Activated T-cell treated with anti-CD3 and anti-CD28 coated beads, Interleukin-2, amount 50 U/mL, for 1 hour (primary cell): ENCODE data around the gene GNA12.

Experiments
- DNase-seq: peaks from one replicate; pipeline ENCODE4 v3.0.0-alpha.2; 2020

GNA12 gene

DNA sequence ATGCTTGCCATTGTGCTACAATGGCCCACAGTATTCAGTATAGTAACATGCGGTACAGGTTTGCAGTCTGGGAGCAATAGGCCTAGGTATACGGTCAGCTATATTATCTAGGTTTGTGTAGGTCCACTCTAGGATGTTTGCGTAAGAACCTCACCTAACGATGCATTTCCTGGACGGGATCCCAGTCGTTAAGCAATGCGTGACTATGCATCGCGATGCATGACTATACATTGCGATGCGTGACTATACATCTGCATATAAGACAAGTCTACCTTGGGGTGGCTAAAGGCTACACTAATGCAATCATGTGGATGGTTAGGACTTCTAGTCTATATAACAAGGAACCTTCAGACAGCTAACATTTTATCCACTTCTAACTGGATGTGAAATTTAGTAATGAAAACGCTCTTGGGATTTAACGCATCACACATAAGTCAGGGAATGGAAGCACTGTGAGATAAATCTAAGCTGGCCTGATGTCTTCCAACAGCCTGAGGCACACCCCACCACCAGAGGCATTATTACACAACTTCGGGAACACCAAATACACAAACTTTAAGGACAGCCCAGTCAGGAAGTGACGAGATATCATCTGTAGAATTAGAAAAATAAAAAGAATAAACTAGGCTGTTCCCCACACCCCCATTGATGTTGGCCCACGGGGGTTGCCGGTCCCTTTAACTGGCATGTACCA lies 9.2 kb downstream of the GNA12 start:
- DNase-seq: no peak

DNA sequence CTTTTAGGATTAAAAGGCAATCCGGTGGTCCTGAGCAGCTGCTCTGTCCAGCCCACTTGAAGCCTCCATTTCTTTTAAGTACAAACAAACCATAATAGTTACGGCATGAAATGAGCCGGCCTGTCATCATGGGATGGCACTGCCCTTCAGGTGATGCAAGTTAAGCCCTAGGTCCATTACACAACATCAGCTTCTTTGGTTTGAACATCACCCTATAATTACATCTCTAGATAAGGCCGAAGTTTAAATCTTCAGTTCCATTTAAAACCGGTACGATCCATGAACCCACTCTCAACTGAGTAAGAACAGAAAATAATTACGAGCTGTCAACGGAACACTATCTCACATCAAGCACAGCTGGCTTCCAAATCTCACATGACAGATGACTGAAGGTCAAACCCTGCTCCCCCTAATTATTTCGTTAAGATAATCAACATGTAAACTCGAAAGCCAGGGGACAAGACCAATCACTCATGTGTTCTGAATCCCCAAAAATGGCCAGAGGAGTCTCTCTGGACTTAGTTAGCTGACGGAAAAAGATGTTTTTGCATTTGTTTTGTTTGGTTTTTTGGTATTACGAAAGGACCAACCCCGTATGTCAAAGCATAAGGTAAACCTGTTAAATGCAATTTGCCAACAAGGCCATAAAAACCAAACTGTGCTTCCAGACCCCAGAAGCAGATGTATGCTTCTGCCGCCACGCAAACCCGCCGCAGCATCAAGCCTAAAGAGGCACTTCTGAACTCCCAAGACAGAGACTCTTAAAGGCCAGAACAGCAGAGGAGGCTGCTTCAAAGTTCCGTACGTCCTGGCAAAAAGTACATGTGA lies 10.8 kb downstream of the GNA12 start:
- DNase-seq: no peak

DNA sequence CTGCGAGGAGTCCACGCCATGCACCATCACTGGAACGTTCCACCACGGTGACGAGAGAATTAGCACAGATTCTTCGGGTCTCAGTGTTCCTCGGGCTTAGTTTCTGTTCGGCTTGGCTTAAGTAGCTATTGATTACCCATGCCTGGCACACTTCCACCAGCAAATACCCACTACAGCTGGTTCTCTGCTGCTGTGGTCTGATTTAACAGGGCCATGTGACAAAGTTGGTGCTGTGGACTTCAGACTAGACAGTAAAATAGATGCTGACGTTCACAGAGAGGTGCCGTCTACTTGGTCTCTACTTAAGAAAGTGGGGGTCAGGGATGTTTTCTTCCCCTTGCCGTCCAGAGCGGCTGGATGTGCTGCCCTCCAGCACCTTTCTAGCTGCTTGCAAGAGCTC lies 11.6 kb downstream of the GNA12 start:
- DNase-seq: no peak

GRCh38 chr7:2830609-2831376 lies 13.3 kb downstream of the GNA12 start:
- no peak for DNase-seq

DNA sequence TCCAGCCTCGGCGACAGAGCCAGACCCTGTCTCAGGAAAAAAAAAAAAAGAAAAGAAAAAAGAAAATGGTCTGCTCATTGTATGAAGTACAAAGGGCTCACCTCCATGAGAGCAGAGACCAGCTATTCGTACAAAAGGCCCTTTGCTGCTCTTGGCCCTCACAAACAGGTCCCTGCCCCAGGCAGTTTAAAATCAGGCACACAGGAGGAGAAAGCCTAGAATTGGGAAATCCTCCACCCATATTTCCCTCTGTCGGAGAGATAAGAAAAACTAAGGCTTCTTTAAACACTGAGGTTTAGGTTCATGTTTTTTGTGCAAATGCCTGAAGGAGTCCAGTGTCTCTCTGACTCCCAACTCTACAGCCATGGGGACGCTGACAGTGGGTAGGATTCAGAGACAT lies 15.1 kb downstream of the GNA12 start:
- DNase-seq: no peak

DNA sequence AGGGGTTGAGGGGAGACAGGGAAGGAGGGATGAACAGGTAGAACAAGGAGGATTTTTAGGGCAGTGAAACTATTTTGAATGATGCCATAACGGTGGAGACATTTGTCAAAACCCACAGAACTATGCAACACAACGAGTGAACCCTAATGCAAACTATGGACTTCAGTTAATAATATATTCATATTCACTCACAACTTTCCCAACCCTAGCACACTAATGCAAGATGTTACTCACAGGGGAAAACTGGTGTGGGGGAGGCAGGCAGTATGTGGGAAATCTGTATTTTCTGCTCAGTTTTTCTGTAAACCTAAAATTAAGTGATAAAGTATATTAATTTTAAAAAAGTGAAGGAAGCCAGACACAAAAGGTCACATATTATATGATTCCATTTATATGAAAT lies 17.3 kb downstream of the GNA12 start:
- DNase-seq: no peak

DNA sequence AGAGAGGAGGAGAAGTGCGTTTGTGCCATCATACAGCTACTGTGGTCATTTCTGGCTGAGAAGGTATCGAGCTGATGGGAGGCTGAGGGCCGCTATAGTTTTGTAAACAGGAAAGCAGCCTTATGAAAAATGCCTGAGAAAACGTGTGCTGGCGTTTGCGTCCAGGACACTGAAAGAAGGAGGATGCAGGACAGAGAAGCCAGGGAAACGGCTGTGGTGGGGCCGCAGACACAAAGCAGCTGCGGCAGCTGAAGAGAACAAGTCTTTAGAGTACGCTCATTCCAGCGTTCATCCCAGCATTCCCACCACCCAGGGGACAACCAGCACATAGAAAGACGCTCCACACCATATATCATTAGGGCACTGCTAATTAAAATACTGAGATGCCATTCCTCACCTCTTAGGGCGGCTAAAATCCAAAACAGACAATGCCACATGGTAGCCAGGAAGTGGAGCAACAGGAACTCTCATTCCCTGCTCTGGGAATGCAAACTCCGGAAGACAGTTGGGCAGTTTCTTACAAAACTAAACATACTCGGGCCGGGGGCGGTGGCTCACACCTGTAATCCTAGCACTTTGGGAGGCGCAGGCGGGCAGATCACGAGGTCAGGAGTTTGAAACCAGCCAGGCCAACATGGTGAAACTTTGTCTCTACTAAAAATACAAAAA lies 18.4 kb downstream of the GNA12 start:
- DNase-seq: no peak

- no peak for DNase-seq
Measured at GRCh38 chr7:2824678-2825461, 19.2 kb downstream of the GNA12 start.

DNA sequence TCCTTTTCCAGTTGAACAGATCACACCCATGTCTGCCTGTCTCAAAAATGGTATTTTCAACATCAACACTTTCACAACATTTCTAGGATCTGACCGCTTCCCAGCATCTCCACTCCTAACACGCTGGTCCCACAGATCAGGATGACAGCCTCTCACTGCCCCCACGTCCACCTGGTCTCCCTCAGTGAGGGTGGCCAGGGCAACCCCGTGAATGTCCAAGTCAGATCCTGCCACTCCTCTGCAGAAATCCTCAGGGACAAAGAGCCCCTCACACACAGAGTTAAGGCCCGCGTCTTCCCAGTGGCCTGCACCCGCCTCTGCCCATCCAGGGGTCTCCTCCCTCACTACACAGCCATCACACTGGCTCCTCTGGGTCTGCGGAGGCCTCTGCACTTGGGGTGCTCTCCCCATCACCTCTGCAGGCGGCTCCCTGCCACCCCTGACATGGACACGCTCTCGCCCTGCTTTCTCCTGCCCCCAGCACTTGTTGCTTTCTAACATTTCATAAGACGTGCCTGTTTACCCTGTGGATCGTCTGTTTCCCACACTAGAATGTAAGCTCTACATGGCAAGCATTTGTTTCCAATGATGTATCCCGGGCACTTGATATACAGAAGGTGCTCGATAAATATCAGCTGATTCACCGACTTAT lies 20.0 kb downstream of the GNA12 start:
- DNase-seq: no peak

DNA sequence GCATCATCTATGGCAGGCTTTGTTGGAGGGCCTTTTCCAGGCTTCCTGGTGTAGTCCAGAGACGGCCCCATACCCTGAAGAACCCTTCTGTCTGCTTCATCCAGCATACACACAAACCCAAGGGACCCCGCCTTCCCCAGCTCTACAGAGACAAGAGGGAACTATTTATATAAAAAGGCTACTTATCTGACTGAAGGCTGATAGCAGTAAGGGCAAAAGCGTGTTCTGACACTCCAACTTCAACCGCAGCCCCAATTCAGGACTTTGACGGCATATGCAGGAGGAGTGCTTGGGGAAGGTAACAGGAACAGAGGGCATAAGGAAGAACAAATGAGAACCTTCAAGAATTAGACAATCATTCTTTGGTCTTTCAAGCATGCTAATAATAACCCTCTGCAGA lies 21.0 kb downstream of the GNA12 start:
- DNase-seq: no peak

- no peak for DNase-seq
Measured at GRCh38 chr7:2821842-2822507, 22.1 kb downstream of the GNA12 start.

- DNase-seq: no peak
Measured at GRCh38 chr7:2821161-2821841, 22.8 kb downstream of the GNA12 start.

- no peak for DNase-seq
Measured at GRCh38 chr7:2820508-2820934, 23.6 kb downstream of the GNA12 start.

DNA sequence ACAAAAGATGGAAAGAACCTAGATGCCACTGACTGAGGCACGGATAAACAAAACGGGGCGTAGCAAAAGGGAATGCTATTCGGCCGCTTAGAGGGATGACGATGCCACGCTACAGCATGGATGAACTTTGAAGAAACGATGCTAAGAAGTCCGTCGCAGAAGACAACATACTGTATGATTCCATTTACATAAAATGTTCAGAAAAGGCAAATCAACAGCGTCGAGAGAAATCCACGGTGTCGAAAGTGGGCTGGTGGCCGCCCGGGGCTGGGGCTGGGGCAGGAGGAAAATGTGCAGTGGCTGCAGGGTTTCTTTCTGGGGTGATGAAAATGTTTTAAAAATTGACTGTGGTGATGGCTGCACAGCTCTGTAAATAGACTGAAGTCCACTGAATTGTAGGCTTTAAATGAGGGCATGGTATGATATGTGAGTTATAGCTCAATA lies 24.1 kb downstream of the GNA12 start:
- no peak for DNase-seq

DNA sequence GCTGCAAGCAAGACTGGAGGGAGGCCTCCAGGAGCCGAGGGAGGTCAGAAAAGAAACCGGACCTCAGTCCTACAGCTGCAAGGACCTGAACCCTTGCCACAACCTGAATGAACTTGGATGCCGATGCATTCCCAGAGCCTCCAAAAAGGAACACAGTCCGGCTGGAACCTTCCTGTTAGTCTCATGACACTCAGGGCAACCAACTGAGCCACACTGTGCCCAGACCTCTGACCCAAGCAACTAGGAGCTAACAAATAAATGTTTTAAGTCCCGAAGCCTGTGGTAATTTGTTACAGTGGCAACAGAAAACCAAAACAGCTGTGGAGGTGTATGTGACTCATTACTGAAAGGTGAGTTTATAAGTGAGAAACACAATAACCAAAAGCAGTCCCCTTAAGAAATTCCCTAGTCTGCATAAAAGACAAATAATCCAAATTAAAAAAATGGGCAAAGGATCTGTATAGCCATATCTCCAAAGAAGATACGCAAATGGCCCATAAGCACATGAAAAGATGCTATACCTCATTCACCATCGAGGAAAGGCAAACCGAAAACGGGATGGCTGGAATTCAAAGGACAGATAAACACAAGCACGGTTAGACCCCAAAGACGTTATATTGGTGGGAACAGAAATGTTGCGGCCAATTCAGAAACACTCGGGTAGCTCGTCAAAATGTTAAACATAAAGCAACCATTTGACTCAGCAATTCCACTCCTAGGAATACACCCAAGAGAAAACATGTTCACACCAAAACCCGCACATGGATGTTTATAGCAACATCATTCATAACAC lies 24.8 kb downstream of the GNA12 start:
- no peak for DNase-seq

DNA sequence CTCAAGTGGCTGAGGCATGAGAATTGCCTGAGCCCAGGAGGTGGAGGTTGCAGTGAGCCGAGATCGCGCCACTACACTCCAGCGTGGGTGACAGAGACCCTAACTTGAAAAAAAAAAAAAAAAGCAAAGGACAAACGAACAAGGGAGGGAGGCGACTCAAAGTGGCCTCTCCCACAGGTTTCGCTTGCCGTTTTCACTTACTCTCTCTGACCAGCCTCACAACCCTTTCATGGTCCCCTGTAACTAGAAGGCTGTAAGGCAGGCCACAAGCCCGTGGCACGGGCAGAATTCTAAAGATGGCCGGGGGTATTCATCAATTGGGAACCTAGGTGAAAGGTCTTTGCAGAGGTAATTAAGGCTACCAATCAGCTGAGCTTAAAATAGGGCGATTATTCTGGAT lies 25.5 kb downstream of the GNA12 start:
- DNase-seq: no peak

DNA sequence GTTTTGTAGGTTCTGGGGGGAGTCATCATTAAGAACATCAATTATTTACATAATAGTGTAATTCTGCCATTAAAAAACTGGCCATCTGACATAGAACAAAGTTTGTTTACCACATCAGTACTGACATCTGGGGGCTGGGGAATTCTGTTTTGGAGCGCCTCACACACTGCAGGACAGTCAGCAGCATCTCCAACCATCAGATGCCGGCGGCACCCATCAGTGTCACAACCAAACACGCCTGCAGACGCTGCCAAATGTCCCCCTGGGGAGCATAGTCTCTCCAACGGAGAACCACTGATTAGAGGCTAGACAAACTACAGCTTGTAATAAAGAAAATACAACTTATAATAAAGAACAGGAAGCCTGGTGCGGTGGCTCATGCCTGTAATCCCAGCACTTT lies 26.0 kb downstream of the GNA12 start:
- DNase-seq: no peak

DNA sequence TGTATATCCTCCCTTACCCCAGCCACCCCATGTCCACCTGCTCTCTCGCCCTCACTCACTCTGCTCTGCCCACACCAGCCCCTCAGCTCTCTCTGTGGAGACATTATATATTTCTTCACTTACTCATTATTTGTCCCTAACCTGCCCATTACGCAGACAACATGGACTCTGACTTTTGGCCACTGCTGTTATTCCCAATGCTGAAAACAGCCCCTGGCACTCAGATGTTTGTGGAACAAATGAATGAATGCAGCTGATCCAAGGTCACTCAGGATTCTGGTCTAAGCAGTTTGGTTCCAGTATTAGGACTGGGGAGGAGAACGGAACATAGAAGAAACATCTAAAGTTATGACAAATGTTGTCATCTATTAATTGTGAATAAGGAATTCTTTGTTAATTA lies 26.7 kb downstream of the GNA12 start:
- no peak for DNase-seq

DNA sequence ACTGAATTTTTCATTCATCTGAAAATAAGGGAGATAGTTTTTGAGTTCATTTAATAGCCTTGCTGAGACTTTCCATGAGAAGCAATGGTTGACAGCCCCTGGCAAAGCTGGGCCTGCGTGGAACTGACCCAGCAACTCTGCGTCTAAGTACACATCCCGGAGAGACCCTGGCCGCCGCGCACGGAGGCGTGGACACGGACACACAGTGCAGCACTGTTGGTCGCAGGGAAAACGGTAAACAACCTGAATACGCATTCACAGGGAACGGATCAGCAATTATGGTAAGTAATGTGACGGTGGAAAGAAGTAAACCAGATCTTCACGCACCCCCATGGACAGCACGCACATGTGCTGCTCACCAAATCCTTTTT lies 28.2 kb downstream of the GNA12 start:
- no peak for DNase-seq
